ENCODE data around the gene GID8. TPM values are rescaled to one million over a fixed set of nuclear protein-coding genes. Genes with fewer than 3 reads are reported as not detected.

Gene GID8
- total and polyA plus RNA-seq, 2 of the 13 experiments (the other 11 are each of a cell fraction or from before 2014, with no cell fraction given), result 39.6 to 59.8 TPM

DNA sequence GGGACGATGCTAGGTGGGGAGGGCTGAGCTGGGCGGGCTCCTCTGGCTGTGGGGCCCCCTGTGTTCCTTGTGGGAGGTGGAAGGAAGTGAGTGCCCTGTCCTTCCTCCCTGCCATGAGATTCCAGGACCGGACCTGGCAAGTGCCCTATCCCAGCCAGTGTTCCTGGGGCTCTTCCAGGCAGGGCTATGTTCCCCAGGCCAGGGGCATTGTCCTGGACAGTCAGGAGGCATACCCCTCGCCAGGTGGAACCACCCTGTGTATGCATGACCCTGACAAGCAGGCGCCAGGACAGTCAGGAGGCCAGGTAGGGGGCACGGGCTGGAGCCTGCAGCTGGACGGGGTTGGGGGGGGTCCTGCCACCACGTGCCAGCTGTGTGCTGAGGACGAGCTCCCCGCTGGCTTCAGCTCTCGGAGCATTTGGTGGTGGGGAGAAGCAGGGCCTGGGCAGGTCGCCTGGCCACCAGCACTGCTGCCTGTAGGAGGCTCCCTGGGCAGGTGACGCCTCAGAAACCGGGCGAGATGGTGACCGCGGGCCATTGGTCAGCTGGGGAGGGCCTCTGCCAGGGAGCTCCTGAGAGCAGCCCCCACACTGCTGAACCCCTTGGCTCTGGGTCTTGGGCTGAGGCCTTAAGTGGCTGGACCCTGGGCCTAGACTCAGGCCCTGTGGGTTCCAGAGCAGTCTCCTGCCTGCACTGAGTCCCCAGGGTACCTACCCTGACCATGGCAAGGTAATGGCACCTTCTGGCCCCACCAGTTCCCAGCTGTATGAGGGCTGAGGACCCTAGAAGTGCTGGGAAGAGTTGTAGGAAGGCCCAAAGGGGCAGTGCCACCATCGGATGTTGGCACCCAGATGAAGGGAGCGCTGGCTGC is 15.3 kb downstream of the GID8 start (continued):
- TF ChIP-seq, protein P1, sequence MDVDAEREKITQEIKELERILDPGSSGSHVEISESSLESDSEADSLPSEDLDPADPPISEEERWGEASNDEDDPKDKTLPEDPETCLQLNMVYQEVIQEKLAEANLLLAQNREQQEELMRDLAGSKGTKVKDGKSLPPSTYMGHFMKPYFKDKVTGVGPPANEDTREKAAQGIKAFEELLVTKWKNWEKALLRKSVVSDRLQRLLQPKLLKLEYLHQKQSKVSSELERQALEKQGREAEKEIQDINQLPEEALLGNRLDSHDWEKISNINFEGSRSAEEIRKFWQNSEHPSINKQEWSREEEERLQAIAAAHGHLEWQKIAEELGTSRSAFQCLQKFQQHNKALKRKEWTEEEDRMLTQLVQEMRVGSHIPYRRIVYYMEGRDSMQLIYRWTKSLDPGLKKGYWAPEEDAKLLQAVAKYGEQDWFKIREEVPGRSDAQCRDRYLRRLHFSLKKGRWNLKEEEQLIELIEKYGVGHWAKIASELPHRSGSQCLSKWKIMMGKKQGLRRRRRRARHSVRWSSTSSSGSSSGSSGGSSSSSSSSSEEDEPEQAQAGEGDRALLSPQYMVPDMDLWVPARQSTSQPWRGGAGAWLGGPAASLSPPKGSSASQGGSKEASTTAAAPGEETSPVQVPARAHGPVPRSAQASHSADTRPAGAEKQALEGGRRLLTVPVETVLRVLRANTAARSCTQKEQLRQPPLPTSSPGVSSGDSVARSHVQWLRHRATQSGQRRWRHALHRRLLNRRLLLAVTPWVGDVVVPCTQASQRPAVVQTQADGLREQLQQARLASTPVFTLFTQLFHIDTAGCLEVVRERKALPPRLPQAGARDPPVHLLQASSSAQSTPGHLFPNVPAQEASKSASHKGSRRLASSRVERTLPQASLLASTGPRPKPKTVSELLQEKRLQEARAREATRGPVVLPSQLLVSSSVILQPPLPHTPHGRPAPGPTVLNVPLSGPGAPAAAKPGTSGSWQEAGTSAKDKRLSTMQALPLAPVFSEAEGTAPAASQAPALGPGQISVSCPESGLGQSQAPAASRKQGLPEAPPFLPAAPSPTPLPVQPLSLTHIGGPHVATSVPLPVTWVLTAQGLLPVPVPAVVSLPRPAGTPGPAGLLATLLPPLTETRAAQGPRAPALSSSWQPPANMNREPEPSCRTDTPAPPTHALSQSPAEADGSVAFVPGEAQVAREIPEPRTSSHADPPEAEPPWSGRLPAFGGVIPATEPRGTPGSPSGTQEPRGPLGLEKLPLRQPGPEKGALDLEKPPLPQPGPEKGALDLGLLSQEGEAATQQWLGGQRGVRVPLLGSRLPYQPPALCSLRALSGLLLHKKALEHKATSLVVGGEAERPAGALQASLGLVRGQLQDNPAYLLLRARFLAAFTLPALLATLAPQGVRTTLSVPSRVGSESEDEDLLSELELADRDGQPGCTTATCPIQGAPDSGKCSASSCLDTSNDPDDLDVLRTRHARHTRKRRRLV (CRISPR knock-in tag; IDR thresholded peaks at IDR 0.05), result peak; percentile 95
- TF ChIP-seq NRL (CRISPR knock-in tag; IDR thresholded peaks at IDR 0.05; ENCODE audit: borderline replicate concordance), result peak; percentile 58; the same call in 1 of the 2 replicates
- peak; percentile 54; the same call in 1 of the 2 replicates for TF ChIP-seq ZNF674 (CRISPR knock-in tag; IDR thresholded peaks at IDR 0.05; ENCODE audit: low read depth)
- TF ChIP-seq ZFP82 (CRISPR knock-in tag; IDR thresholded peaks at IDR 0.05; ENCODE audit: borderline replicate concordance), result 0 out of 2 replicates have a peak, but pooled peaks have one; percentile 3
- peak; percentile 94 for TF ChIP-seq MED8 (CRISPR knock-in tag; IDR thresholded peaks at IDR 0.05; ENCODE audit: insufficient replicate concordance)
- TF ChIP-seq, protein P2, sequence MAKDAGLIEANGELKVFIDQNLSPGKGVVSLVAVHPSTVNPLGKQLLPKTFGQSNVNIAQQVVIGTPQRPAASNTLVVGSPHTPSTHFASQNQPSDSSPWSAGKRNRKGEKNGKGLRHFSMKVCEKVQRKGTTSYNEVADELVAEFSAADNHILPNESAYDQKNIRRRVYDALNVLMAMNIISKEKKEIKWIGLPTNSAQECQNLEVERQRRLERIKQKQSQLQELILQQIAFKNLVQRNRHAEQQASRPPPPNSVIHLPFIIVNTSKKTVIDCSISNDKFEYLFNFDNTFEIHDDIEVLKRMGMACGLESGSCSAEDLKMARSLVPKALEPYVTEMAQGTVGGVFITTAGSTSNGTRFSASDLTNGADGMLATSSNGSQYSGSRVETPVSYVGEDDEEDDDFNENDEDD (CRISPR knock-in tag; IDR thresholded peaks at IDR 0.05; ENCODE audit: borderline replicate concordance), result peak; percentile 53; the same call in 1 of the 2 replicates
- TF ChIP-seq, protein P3, sequence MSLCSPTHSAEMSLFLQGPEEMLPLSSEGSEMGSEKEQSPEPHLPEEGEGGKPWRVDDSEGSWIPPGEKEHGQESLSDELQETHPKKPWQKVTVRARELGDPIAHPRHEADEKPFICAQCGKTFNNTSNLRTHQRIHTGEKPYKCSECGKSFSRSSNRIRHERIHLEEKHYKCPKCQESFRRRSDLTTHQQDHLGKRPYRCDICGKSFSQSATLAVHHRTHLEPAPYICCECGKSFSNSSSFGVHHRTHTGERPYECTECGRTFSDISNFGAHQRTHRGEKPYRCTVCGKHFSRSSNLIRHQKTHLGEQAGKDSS (CRISPR knock-in tag; IDR thresholded peaks at IDR 0.05; ENCODE audit: borderline replicate concordance, low read depth), result peak; percentile 18; the same call in 1 of the 2 replicates
- peak; percentile 71; the same call in 1 of the 2 replicates for TF ChIP-seq ISX (CRISPR knock-in tag; conservative IDR thresholded peaks at IDR 0.05)
- TF ChIP-seq NFKBIZ (CRISPR knock-in tag; IDR thresholded peaks at IDR 0.05), result no peak; the same call in 1 of the 2 replicates
- TF ChIP-seq ZNF547 (CRISPR knock-in tag; IDR thresholded peaks at IDR 0.05), result no peak
- 0 out of 2 replicates have a peak, but pooled peaks have one; percentile 7 for TF ChIP-seq RARA (CRISPR knock-in tag; IDR thresholded peaks at IDR 0.05)
- TF ChIP-seq, protein P4, sequence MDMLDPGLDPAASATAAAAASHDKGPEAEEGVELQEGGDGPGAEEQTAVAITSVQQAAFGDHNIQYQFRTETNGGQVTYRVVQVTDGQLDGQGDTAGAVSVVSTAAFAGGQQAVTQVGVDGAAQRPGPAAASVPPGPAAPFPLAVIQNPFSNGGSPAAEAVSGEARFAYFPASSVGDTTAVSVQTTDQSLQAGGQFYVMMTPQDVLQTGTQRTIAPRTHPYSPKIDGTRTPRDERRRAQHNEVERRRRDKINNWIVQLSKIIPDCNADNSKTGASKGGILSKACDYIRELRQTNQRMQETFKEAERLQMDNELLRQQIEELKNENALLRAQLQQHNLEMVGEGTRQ (IDR thresholded peaks at IDR 0.05; ENCODE audit: low read depth, low read length), result 0 out of 2 replicates have a peak, but pooled peaks have one; percentile 6
- TF ChIP-seq, protein P4 (CRISPR knock-in tag; IDR thresholded peaks at IDR 0.05; ENCODE audit: borderline replicate concordance), result no peak
- no peak for TF ChIP-seq ZNF501 (CRISPR knock-in tag; IDR thresholded peaks at IDR 0.05)
- TF ChIP-seq ARHGAP35 (CRISPR knock-in tag; IDR thresholded peaks at IDR 0.05; ENCODE audit: borderline replicate concordance), result 0 out of 2 replicates have a peak, but pooled peaks have one; percentile 58
- TF ChIP-seq ZZZ3 (CRISPR knock-in tag; IDR thresholded peaks at IDR 0.05; ENCODE audit: borderline replicate concordance), result no peak
- peak; percentile 33; the same call in 1 of the 2 replicates for TF ChIP-seq SMAD3 (CRISPR knock-in tag; IDR thresholded peaks at IDR 0.05)
- TF ChIP-seq AKAP8 (CRISPR knock-in tag; IDR thresholded peaks at IDR 0.05), result no peak
- no peak for TF ChIP-seq GTF2F1 (IDR thresholded peaks at IDR 0.05; ENCODE audit: low read length)
